GM11168 (cell line): ENCODE data around the gene RCN2.

Experiments
- in situ Hi-C: fragments of 300-500 bp; cut with MboI; formaldehyde crosslinking; loops from one replicate; pipeline ENCODE4 v1.12.0; 2022; ENCODE audit warnings: low sequenced_read_pairs; ENCODE audit not compliant: unreplicated experiment

RCN2 gene

GRCh38 chr15:76991741-76992645, 60.4 kb downstream of the RCN2 start:
- in situ Hi-C loops = no loop called here

GRCh38 chr15:76993114-76993725, 61.7 kb downstream of the RCN2 start:
- in situ Hi-C loops = no loop called here

DNA sequence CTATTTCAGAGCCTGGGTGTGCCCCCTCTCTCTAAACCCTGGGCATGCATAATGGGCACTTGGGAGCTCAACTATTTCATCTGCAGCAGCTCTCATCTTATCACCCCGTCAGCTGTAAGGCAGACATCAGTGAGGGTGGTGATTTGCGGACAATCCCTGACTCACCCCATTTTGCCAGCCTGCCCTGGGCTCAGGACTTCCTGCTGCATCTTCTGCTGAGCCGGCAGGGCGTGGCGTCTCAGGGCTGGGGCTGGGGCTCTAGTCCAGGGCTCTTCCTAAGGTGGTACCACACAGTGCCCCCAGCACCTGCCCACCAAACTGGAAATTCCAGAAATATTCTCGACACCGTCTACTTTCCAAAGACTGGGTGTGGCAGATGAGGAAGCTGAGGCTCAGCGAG, 62.5 kb downstream of the RCN2 start:
- in situ Hi-C loops = no loop called here

- in situ Hi-C loops = no loop called here
Observed at GRCh38 chr15:76994496-76994895, 62.9 kb downstream of the RCN2 start.

GRCh38 chr15:76994971-76995945, 63.7 kb downstream of the RCN2 start, which contains the start of gene PSTPIP1:
PSTPIP1 (plus strand) TSS chr15:76995126; CDS start chr15:76995574, 448 bp downstream.
- in situ Hi-C loops = no loop called here

GRCh38 chr15:76996076-76996525, 64.6 kb downstream of the RCN2 start:
- in situ Hi-C loops = no loop called here

DNA sequence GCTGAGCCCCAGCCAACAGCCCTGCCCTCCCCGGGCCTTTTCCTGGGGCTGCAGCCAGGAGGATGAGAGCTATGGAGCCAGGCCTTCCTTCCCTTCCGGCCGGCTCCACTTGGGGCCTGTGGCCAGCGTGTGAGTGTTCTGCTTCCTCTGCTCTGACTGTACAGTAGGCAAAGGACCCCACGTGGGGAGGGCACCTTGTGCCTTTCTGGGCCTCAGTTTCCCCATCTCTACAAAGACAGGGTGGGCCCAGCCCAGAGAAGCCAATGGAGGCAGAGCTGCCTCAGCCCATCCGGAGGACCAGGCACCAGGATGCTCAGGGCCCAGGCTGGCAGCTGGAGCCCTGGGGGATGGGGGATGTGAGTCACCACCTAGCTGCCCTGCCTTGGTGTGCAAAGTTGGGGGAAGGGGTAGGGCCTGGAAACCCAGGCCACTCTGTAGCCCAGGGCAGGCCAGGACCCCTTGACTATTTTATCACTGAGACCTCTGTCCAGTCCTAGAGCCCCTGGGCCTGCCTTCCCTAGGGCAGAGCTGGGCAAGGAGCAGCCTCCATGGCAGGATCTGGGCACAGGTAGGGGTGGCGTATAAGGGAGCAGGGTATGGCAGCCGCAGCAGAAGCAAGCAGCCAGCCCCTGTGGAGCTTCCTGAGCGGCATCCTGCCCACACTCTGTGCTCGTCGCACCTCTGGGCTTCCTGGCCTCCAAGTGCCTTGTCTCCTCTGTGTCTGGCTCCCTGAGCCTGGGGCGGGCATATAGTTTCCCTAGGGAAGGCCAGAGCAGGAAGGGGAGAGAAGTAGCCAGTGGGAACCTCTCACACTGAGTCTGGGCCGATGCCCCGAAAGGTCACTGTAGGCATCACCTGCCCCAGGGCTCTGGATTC, 65.2 kb downstream of the RCN2 start:
- in situ Hi-C loops = no loop called here

- in situ Hi-C loops = no loop called here
Observed at GRCh38 chr15:76998663-76999285, 67.2 kb downstream of the RCN2 start.

DNA sequence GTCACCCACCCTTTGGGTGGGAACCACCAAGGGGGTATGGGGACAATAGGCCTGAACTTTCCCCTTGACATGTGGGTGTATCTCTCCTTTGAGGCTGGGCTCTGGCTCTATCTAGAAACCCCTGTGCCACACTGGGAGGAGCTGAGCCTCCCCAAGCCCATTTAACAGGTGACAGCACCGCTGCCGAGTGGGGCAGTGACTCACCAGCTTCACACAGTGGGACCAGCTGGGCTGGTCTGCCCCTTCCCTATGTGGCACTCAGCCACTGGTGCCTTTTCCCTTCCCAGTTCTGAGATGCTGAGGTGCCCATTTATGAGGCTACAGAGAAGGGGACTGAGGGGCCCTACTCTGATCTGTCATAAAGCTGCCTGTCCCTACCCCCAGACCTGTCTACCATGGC, 68.4 kb downstream of the RCN2 start:
- in situ Hi-C loops = no loop called here

GRCh38 chr15:77001351-77001750, 69.8 kb downstream of the RCN2 start:
- in situ Hi-C loops = no loop called here

DNA sequence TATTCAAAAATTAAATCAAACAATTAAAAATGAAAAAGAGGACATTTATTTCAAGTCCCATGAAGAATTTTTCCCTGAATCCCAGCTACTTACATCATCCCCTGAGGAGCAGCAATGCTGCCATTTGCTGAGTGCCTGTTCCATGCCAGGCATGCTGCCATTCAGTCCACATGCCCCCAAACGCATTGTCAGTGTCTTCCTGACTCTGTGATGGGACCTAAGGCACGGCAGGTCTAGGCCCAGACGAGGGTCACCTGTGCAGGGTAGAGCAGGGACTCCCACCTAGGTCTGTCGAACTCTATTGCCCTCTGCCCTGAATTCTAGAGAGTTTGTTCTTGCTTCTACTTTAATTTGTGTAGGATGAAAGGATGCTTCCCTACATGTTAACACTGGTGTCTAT, 70.4 kb downstream of the RCN2 start:
- in situ Hi-C loops = no loop called here

- in situ Hi-C loops = no loop called here
Observed at GRCh38 chr15:77002436-77002835, 70.9 kb downstream of the RCN2 start.

DNA sequence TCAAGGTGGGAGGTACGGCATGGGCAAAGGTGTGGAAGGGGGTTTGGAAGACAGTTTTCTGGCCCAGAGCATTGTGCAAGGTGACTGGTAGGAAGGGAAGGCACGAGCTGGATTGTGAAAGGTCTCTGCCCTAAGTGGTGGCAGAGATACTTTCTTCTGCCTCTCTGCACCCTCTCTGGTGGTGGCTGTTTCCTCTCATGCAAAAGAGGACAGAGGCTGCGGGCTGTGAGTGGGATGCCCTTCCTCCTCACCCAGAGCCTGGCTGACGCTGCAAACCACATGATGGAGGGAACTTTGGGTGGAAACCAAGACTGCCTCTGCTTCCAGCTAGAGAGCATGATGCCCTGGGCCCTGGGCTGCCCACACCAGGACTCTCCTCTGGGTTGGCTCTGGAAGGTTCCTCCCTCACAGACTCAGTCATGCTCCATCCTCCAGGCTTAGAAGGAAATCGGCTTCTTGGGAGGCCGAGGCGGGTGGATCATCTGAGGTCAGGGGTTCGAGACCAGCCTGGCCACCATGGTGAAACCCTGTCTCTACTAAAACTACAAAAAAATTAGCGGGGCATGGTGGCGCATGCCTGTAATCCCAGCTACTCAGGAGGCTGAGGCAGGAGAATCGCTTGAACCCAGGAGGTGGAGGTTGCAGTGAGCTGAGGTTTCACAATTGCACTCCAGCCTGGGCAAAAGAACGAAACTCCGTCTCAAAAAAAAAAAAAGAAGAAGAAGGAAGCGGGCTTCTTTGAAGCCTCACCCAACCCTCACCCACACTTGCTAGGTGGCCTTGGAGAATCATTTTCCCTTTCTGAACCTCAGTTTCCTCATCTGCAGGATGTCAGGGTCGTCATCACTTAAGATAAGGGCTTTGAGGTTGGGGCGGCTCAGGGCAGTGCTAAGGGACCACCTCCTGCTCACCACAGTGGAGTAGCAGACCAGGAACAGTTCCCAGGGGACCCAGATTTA, 71.7 kb downstream of the RCN2 start:
- in situ Hi-C loops = no loop called here
